ENCODE data around the gene ICA1. TPM values are rescaled to one million over a fixed set of nuclear protein-coding genes. Genes with fewer than 3 reads are reported as not detected.

Gene ICA1
- total RNA-seq, 1 donor from 2014 or later, result 9.4 TPM

DNA sequence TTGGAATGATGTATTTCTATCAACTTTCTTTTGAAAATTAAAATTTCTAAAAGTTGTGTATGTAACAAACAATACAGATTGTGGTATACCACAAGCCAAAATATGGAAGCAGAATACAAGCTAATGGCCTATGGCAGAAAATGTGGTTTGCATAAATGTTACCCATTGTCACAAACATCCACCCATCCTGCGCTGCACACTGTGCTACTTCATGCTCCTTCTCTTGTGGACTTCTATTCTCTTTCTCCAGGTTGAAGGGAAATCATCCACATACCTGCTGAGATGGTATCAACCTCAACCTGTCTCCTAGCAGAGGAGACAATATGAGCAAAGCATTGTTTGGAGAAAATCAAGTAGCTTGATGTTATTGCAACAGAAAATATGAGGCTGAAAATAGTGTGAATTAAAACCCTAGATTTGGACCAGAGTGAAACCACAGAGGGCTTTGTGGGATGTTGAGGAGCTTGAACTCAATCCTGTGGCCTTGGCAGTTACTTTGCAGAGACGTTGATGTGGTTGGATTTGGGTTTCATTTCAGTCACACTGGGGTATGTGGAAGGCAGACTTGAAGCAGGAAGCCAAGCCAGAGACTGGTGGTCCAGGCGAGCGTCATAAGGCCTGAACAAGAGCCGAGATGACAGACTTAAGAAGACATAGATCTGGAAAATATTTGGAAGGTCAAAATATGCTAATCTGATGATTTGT lies 63.8 kb downstream of the ICA1 start:
- ATAC-seq, result no peak

DNA sequence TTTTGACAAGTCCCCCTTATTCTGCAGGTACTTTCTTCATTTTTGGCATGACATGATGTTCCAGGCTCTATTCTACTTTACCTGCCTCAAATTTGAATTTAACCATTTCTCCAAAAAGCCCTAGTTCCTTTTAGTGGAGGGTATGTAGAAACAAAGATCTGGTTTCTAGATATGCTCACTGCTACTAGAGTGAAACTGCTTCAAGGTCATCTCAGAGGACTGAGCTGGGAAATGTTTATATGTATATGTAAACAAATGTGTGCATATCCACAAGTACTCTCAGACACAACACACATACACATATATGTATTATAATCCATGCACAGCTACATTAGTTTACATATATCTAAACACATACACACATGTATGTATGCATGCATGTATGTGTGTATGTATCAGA lies 69.1 kb downstream of the ICA1 start:
- ATAC-seq, result no peak

DNA sequence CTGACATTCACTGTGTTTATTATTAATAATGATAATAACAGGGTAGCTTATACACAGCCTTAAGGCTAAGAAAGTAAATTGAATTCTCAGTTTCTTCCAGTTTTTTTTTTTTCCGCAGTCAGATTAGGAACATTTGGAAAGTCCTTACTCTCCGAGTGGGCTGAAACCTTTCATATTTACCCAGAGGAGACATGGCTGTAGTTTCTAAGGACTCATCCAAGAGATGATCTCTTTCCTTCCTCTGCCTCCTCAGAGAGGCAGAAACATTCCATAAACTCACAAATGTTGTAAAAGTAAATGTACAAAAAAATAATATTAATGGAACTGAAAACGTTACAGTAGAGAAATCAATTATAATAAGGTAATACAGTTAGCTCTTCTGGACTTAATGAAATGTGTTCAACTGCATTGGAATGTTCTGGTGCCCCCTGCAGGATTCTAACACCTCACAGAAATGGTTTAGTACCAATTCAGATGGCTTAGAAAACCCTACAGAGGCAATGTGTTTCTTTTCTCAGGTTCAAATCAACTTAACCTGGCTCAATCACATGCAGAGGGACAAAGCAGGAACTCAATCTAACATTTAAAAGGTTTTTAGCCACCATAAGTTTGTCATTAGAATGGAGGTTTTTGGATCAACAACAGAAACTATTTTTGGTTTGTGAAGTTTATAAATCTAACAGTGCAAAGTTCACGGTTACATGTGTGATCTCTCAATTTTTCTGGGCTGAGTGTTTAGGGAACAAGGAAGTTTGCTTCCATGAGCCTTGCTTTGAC lies 71.7 kb downstream of the ICA1 start:
- ATAC-seq, result peak; percentile 43

DNA sequence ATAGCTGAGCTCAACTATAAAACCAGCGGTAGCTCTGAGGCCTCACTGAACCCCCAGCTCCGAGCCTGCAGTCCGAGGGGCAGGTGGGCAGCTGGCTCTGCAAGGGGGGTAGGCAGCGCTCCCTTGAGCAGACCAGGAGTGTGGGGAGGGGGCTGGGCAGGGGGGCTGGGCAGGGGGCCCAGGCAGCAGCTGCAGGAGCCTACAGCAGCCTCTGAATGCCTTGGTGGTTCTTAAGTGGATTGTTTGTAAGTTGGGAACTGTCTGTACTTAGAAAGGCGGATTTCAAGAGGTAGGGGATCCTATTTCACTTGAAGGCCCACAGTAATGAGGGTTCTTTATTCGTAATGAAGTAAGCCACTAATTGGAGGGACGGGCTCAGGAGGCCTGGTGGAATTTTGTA lies 72.3 kb downstream of the ICA1 start:
- ATAC-seq, result no peak

DNA sequence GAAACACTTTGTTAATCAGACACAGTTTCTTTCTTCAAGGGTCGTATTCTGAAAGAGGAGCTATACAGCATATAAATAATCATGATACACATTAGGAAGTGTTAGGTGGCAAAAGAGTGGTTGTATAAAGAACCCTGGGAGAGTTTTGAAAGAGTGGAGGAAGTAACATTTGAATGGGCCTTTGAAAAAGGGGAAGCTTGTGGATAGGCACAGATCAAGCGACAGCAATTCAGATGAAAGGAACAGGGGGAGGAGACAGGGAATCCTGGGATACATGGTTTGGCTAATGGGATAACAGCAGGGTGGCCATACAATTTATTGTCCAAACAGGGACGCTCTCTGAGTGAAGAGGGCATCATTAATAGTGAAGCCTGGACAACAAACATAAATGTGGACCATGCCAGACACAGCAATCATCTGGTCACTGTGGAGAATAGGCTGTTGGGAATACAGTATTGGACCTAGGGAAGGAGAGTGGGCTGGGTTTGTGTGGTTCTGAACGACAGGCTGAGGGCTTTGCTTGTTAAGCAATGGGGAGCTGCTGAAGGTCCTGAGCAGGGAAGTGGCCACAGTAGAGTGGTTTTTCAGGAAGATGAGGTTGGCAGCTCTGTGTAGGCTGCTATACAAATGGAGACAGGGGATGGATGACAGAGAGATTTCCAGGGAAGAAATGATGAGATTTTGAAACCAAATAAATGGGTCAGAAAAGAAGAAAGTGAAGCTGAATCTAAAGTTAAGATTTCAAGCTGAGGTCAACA lies 75.9 kb downstream of the ICA1 start:
- no peak for ATAC-seq

DNA sequence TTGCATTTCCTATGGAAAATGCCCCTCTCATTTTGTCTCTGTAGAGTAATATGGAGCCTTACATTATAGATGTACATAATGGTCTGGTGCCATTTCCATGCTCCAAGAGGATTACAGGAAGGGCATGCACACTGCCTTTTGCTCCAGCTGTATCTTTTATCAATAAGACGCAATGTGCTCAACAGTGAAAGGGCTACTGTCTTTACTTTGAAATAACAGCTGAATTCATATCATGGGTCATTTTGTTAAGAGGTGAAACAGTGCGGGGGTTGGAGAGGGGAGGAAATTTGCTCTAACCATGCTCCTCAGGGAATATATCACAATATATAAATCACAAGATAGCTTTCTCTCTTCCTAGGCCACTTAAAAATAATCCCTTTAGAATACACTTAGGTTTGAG lies 77.7 kb downstream of the ICA1 start:
- no peak for ATAC-seq

DNA sequence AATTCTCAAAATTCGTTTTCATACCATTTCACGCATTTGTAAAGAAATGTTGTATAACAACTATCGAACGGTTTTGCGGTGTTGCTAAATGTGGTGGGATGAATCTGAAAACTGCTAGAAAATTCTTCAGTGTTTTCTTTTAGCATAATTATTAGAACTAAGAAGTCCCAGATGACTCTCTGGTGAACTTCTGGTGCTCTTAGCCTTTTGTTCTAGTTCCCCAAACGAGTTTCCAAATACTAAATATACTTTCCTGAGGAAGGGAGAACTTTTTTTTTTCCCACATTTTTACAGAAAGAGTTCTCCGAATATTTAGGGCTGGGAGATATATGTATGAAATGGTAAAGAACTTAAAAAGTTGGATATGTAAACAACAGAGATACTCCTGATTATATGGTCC lies 82.5 kb downstream of the ICA1 start:
- ATAC-seq, result no peak

DNA sequence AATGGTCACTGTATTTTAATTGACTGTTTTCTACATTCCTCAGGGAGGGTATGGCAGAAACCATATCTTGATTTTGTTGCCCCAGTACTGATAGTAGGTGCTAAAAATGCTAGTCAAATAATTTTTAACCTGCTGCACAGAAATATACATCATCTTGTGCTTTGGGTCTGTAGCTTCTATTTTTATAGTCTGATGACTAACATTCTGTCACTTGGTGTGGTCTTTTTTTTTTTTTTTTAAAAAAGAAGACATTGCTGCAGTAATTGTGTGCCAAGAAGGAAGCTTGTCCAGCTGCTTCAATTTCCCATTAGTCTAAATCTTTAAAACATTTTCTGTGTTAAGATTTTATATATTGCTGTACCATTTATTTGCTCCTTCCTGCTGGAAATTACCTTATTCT lies 83.6 kb downstream of the ICA1 start:
- ATAC-seq, result no peak

DNA sequence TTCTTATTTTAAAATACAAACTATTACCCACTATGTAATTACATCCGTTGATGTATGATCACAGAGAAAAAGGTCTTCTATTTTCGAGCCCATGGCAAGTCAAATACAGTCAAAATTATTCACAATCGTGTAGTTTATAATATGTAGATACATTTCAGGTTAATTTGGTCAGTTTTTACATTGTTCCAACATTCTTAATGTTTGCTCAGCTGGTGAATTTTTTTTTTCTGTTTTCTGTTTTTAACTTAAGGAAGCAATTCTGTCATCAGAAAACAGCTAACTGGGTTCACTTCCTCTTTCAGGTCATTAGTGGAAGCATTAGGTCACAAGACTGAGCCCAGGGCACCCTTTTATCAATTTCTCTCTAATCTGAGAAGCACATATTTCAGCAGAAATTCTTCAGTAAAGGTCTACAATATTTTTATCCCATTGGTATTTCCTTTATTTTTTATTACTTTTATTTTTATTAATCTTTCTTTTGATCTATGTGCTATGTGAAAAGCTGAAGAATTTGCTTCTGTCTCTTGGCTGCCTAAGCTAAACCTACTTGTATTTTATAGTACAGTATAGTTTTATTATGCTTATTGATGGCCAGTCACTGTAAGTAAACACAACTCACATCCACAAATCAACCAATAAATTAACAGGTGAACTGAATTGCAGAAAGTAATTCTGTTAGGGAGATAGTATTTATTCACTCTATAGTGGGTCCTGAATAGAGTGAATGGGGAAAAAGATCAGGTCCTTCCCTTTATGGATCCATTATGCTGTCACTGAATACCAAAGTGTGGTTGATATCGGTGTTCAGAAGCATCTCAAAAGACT lies 84.6 kb downstream of the ICA1 start:
- no peak for ATAC-seq

DNA sequence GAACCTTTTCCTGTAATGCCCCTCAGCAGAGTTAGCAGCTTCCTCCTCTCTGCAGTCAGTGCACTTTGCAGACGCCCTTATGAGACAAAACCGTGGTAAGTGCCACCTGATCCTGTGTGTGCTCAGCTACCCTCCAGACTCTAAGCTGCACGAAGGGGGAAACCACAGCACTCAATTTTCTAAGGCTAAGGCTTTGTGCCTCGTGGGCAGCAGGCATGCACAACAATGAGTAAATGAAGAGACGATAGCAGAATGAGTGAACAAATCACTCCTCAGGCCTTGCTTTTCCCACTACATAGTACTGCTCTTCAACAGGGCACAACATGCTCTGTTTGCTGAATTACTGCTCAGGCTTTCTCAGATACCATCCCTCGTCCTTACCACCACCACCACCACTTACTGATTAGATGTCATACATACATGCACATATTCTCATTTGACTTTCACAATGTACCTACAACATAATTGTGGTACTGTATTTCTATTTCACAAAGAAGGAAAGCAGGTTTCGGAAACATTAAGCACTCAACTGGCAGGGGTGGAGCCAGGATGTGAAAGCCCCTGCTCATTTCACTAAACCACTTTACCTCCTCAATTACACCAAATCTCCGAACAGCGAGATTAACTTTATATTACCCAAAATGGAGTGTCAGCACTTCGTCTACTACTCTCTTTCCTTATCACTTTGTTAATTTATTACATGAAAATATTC lies 85.4 kb downstream of the ICA1 start:
- ATAC-seq, result peak; percentile 59

DNA sequence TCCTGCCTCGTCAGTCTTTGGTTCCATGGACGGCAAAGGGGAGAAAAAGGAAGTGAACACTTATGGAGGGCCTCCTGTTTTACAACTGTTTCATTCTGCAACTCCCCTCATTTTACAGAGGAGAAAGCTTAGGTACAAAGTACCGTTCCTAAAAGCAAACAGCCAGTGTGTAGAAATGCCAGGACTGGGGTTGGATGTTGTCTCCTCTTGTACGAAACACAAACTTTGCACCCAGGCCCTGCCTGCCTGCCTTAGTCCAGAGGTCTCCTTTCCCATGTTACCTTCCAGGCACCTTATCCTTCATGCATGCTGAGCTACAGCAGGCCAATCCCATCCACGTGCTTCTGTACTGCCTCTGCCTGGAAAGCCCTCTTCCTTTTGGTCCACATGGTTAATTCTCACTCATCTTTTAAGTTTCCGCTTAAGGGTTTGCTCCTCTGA lies 86.0 kb downstream of the ICA1 start:
- ATAC-seq, result no peak

DNA sequence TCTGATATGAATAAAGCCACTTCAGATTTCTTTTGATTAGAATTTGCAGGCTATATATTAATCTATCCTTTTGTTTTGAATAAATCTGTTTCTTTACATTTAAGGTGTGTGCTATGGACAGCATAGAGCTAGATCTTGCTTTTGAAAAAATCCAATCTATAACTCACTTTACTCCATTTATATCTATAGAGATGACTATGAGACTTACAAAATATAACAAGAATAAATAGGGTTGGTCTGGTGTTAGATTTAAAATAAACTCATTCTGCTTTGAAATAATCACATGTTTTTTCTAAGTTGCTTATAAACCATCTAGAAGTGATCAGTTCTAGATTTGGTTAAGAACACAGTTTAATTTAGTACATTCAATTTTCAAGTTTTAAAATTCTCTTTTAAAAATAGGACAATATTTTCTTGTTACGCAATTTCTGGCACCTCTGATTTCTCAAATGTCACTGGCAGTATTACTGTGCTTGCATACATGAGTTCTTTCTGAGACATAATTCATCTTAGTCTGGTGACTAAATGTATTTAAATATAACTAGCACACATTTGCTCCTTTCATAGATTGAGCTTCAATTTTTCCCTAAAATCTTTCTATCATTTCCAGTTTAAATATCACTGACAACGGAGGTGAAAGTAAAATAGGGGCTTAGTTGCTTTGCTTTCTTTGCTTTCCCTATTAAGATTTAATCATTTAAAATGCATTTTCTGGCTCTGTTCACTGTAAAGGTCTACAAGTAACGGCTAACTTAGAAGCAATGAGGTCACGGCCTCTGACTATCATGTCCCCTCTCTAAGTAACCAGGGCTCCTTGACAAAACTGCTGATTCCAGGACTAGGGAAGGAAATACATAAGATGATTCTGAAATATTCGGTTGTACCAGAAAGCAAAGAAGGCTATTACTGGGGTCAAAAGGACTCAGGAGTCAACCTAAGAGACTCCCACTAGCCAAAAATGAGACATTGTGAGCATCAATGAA lies 89.3 kb downstream of the ICA1 start:
- ATAC-seq, result no peak

DNA sequence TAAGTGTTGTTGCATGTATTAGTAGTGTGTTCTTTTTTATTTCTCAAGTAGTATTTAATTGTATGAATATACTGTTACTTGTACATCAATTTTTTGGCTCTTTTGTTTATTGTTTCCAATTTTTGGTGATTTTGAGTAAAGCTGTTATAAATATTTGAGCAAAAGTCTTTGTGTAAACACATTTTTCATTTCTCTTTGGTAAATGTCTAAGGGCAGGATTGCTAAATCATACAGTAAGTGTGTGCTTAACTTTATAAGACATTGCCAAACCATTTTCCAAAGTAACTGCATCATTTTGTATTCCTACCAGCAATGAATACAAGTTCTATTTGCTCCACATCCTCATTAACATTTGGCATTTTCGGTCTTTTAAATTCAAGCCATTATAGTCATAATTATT lies 92.8 kb downstream of the ICA1 start:
- ATAC-seq, result no peak

DNA sequence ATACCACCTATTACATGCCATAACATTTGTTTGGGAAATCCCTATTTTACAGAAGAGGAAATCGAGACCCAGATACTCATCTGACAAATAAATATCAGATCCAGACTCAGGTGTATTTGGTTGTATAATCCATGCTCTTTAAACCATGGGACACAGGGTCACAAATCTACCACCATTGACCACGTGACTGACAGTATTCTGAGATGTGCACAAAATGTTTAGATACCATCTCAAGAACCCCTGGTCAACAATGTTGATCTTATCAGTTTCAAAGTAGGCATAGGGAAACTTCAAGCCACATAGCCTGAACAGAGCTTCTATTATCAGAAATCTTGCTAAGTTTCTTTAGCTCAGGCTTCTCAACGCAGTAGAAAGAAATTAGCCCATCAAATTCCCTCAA lies 93.6 kb downstream of the ICA1 start:
- ATAC-seq, result no peak

DNA sequence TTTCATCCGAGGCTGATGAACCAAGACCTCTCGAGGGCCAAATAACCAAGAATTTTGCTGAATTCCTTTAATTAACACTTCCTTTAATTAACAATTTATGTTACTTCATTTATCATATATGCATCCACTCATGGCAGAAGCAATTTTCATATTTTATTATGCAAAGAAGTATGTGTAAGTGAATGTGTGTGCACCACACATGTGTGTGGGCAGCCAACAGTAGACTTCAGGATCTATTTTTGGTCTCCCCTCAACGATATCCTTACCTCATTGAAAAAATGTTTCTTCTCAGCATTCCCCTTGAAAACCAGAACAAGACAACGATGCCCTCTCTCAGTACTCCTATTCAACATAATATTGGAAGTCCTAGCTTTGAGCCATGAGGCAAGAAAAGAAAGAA lies 96.8 kb downstream of the ICA1 start:
- no peak for ATAC-seq

DNA sequence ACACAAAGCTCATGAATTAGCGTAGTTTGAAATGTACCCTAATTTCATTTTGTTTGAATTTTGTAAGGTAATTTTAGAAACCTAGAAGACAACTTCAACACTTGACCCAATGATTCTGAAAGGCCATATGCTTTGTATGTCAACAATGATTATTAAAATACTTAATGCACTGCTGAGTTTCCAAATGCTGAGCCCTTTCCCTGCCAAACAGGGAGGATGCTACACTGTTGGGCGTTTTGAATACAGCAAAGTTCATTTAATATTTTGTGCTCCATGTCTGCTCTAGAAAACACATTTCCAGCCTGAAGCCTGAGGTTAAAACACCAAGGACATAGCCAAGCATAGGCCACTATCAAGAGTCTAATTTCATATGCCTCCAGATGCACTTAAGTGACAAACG lies 99.8 kb downstream of the ICA1 start:
- ATAC-seq, result no peak

DNA sequence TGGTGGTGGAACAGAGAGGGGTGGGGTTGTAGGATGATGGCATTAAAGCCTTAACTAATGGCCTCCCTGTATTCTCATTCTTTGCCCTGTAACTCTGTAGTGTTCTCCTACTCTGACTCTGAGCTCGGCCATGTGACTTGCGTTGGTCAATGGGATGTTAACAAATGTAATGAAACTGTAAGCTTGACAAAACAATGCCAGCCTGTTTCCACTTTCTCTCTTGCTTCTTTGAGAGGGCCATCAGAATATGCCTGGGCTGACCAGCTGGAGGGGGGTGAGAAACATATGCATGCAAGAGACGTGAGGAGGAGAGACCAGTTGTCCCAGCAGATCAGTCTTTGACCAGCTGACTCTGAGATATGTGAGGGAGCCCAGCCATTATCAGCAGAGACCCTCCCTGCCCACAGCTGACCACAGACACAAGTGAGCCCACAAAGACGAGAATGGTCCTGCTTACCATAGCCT lies 100.6 kb downstream of the ICA1 start:
- no peak for ATAC-seq

DNA sequence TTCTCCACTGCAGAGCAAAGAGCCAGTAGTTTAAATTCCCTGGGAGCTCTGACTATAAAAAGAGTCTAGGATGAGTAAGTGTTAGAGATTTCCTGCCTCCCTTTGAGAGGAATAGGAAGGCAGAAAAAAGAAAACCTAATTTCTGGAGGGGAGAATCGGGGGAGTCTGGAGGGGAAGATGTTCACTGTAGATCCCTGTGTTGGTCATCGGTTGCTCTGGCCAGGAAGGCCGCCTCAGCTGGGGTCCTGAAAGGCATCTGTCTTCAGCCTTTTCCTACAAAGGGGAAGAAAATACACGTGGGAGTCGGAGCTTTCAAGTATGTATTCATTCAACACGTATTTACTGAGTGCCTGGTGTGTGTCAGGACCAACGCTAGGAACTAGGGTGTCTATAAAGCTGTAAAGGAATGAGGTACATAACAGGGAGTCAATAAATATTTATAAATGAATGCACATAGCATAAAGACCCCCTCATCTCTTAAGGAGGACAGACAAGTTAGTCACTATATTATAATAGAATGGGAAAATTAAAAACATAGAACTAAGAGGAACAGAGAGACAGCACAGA lies 101.1 kb downstream of the ICA1 start:
- ATAC-seq, result no peak

DNA sequence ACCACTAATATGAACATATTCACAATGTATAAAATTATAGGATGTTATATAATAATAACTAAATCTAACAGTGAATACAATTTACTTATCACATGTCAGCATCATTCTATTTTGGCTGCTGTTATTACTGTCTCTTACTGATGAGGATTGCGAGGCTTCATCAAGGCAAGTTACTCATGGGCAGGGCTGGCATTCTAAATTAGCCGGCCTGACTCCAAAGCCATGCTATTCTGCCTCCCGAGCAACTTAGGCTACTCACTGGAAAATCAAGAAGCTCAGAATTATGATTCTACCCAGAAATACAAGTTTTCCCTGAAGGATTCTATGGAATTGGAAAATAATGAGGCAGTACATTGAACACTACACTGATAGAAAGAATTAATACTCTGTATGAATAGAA lies 101.7 kb downstream of the ICA1 start:
- no peak for ATAC-seq

DNA sequence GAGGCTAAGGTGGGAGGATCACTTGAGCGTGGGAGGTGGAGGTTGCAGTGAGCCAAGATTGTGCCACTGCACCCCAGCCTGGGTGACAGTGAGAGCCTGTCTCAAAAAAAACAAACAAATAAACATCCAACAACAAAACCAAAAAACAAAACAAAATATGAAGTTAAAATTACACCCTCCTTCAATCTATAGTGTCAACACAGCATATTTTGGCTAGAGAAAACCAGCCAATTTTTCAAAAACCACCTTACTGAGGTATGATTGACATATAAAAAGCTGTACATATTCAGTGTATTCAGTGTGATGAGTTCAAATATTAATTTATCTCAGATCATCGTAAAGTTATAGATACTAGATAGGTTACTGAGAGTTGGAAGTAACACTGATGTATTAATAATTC lies 102.4 kb downstream of the ICA1 start:
- no peak for ATAC-seq

Measured in esophagus mucosa (tissue), 1 donor.